ENCODE measurements around the gene CPA1. TPM values are rescaled to one million over a fixed set of nuclear protein-coding genes. Genes with fewer than 3 reads are reported as not detected.

The CPA1 gene
- total and polyA plus RNA-seq, 8 donors: 1.7 to 17.3 (median 5.5) TPM; not detected in 5

DNA sequence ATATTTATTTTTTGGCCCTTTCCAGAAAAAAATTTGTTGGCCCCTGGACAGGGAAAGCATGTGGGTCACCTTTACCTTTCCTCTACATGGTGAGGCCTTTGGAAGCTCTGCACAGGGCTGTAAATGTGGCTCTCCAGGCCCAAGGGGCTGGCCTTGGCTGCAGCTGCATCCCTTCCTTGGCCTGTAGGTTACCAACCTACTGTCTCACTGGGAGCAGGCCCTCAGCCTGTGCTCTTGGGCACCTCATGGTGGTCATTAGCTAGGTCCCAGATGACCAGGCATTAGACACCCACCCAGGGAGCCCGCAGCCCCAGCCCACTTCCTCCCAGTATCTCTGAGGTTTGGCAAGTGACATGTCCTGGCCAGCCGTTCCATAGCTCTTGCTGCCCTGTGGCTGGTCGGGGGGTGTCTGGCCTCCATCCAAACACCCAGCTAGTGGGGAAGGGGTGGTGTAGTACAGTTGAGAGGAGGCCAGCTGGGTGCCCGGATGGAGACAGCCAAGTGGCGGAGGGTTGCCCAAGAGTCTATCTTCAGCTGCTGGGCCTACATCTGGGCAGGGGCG is 42.8 kb upstream of the CPA1 start:
- DNase-seq: no peak
- intact Hi-C loops (cut with DNase I; ENCODE audit: low total_unique reads): no loop called here
- Histone ChIP-seq H3K36me3 (no peaks in the 10 kb centered on the region), H3K4me3 (no peak overlapping the region), H3K27me3 (no peaks in the 10 kb centered on the region), H3K27ac (no peak overlapping the region), H3K9me3 (no peaks in the 10 kb centered on the region), H3K4me1 (no peaks in the 10 kb centered on the region)
- whole genome bisulfite sequencing, 5 donors: 78 to 87% (median 81%) methylated on average over 4 to 6 of the region's 6 CpGs
- TF ChIP-seq, protein P1, sequence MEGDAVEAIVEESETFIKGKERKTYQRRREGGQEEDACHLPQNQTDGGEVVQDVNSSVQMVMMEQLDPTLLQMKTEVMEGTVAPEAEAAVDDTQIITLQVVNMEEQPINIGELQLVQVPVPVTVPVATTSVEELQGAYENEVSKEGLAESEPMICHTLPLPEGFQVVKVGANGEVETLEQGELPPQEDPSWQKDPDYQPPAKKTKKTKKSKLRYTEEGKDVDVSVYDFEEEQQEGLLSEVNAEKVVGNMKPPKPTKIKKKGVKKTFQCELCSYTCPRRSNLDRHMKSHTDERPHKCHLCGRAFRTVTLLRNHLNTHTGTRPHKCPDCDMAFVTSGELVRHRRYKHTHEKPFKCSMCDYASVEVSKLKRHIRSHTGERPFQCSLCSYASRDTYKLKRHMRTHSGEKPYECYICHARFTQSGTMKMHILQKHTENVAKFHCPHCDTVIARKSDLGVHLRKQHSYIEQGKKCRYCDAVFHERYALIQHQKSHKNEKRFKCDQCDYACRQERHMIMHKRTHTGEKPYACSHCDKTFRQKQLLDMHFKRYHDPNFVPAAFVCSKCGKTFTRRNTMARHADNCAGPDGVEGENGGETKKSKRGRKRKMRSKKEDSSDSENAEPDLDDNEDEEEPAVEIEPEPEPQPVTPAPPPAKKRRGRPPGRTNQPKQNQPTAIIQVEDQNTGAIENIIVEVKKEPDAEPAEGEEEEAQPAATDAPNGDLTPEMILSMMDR (IDR thresholded peaks at IDR 0.05): no peak
- TF ChIP-seq POLR2A (IDR thresholded peaks at IDR 0.05): no peak
- TF ChIP-seq EP300 (IDR thresholded peaks at IDR 0.05): no peak
- no peak for TF ChIP-seq POLR2AphosphoS5 (IDR thresholded peaks at IDR 0.05)

DNA sequence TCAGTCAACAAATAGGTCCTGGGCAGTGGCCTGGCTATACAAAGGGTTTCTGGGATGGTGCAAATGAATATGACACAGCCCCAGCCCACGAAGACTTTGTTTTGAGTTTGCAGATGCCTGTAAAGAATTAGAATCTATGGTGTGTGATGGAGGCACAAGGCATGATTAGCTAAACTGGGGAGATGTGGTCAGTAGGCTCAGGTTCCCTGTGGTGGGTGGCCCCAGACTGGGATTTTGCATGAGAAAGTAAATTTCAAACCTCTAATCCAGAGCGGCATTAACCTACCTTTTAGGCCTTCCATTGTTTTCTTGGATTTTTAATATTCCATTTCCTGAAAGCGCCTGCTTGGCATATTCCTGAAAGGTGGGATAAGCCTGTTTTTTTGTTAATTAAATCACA is 42.1 kb upstream of the CPA1 start:
- Histone ChIP-seq H3K36me3 (no peaks in the 10 kb centered on the region), H3K27me3 (no peaks in the 10 kb centered on the region), H3K9me3 (no peaks in the 10 kb centered on the region), H3K4me3 (no peak overlapping the region), H3K27ac (no peak overlapping the region), H3K4me1 (no peaks in the 10 kb centered on the region)
- intact Hi-C loops (cut with DNase I; ENCODE audit: low total_unique reads): no loop called here
- TF ChIP-seq POLR2AphosphoS5 (IDR thresholded peaks at IDR 0.05): no peak
- TF ChIP-seq, protein P1 (IDR thresholded peaks at IDR 0.05): no peak
- no peak for TF ChIP-seq EP300 (IDR thresholded peaks at IDR 0.05)
- no peak for TF ChIP-seq POLR2A (IDR thresholded peaks at IDR 0.05)
- no peak for DNase-seq
- WGBS, 5 donors: 88 to 93% (median 90%) methylated on average over 3 of the region's 3 CpGs

DNA sequence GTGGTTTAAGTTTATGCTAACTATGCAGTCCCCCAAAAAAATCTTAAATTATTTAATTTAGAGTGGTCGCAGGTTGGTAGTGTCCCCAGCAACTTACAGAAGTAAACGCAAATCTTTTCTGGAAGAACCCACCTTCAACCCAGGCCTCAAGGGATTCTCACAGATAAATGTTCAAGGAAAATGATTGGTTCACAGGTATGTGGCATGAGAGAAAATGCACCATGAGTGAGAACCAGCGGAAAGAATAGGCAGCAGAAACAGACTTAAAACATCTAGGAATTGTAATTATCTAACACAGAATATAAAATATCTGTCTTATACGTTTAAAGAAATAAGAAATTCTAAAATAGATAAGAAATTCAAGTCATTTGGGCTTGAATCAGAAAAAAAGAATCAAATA is 38.4 kb upstream of the CPA1 start:
- intact Hi-C loops (cut with DNase I; ENCODE audit: low total_unique reads): no loop called here
- no peak overlapping the region for H3K4me3 ChIP-seq

DNA sequence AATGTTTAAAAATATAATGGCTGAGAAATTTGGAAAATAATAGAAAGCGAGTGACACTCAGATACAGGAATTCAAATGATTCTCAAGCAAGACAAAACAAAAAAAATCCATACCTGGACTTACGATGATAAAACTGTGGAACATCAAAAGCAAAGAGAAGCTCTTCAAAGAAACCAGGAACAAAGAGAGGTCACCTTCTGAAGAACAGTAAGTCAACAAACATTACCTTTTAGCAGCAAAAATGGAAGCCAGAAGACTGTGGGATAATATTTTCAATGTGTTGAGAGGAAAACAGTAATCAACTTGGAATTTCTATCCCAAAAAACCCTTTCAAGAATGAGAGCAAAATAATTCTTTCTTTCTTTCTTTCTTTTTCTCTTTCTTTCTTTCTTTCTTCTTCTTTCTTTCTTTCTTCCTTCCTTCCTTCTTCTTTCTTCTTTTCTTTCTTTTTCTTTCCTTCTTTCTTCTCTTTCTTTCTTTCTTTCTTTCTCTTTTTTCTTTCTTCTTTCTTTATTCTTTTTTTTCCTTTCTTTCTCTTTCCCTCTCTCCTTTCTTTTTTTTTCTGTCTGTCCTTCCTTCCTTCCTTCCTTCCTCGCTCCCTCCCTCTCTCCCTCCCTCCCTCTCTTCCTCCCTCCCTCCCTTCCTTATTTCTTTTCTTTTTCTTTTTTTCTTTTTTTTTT is 37.5 kb upstream of the CPA1 start:
- WGBS, 5 donors: 86 to 92% (median 90%) methylated on average over 3 of the region's 3 CpGs
- intact Hi-C loops (cut with DNase I; ENCODE audit: low total_unique reads): no loop called here
- Histone ChIP-seq H3K9me3 (no peaks in the 10 kb centered on the region), H3K4me3 (no peak overlapping the region), H3K36me3 (no peaks in the 10 kb centered on the region), H3K4me1 (no peaks in the 10 kb centered on the region), H3K27ac (no peak overlapping the region), H3K27me3 (no peaks in the 10 kb centered on the region)
- TF ChIP-seq, protein P1 (IDR thresholded peaks at IDR 0.05): no peak
- TF ChIP-seq POLR2A (IDR thresholded peaks at IDR 0.05) (no peak), EP300 (IDR thresholded peaks at IDR 0.05) (no peak), POLR2AphosphoS5 (IDR thresholded peaks at IDR 0.05) (no peak)
- DNase-seq: no peak

More for the DNA sequence above, 38.4 kb upstream of the CPA1 start:
- no peaks in the 10 kb centered on the region for H3K4me1 ChIP-seq
- no peaks in the 10 kb centered on the region for H3K27me3 ChIP-seq
- no peak for DNase-seq
- H3K9me3 ChIP-seq: no peaks in the 10 kb centered on the region
- WGBS, 5 donors: 86 to 94% (median 89%) methylated on average over 4 of the region's 4 CpGs
- TF ChIP-seq, protein P1 (IDR thresholded peaks at IDR 0.05): no peak
- TF ChIP-seq EP300 (IDR thresholded peaks at IDR 0.05) (no peak), POLR2AphosphoS5 (IDR thresholded peaks at IDR 0.05) (no peak), POLR2A (IDR thresholded peaks at IDR 0.05) (no peak)
- no peak overlapping the region for H3K27ac ChIP-seq
- H3K36me3 ChIP-seq: no peaks in the 10 kb centered on the region

All from stomach (tissue), 9 donors.